ENCODE data around the gene ABO. TPM values are rescaled to one million over a fixed set of nuclear protein-coding genes. Genes with fewer than 3 reads are reported as not detected.
"Not testable (repeated sequence)": the region's sequence is repeated elsewhere in the genome, so short reads cannot be mapped to it uniquely, and the experiment has no call there.

ABO gene
- total and polyA plus RNA-seq, 7 experiments from 2014 or later, result 1.7 to 3.3 TPM; not detected in 5

GRCh38 chr9:133238851-133239532, 36.0 kb downstream of the ABO start:
- peaks cover 9 to 26% (median 12%) of the 10 kb centered on the region in 5 donors for H3K27me3 Mint-ChIP-seq
- peak overlapping the region; percentile 57 to 79 (median 69) for H3K4me3 Mint-ChIP-seq
- ATAC-seq (peak; percentile 93), DNase-seq (peak; percentile 34 to 72 (median 64))
- Histone ChIP-seq H3K36me3 (ENCODE audit: control insufficient read depth in 2 of 3, insufficient read depth in 3 of 3, low read length in 3 of 3) (no peaks in the 10 kb centered on the region), H3K4me1 (ENCODE audit: control insufficient read depth in 2 of 2, insufficient read depth in 2 of 2, low read length in 2 of 2) (peaks cover 0 to 3% of the 10 kb centered on the region in 2 donors), H3K27me3 (ENCODE audit: control insufficient read depth in 2 of 2, insufficient read depth in 2 of 2, low read length in 2 of 2) (peaks cover 0 to 3% of the 10 kb centered on the region in 2 donors), H3K27ac (ENCODE audit: low read depth, low read length) (no peak overlapping the region), H3K9me3 (ENCODE audit: control insufficient read depth in 2 of 3, low read length in 3 of 3) (no peaks in the 10 kb centered on the region), H3K4me3 (ENCODE audit: low read length) (peak overlapping the region; percentile 41)
- no peaks in the 10 kb centered on the region for H3K9me3 Mint-ChIP-seq
- peak overlapping the region in 1 of 9 donors; percentile 21 for H3K27ac Mint-ChIP-seq
- no peaks in the 10 kb centered on the region for H3K36me3 Mint-ChIP-seq
- intact Hi-C loops (cut with micrococcal nuclease), result loop anchor here (1.0 to 5.0 kb wide), 4 partner anchors 36 to 248 kb away; partner anchors contain the start of gene ABO (in 1 of the 2)
- POLR2A ChIA-PET, result no interaction called here
- peaks cover 0 to 17% (median 8%) of the 10 kb centered on the region in 7 donors for H3K4me1 Mint-ChIP-seq
- CTCF ChIA-PET, result interaction anchor here (0.6 to 0.8 kb wide), 5 partner anchors 32 to 545 kb away, joined by 3 to 4 read pairs (median 4); no protein-coding TSS in a partner anchor

GRCh38 chr9:133238272-133238850, 36.6 kb downstream of the ABO start:
- no peaks in the 10 kb centered on the region for H3K36me3 ChIP-seq (ENCODE audit: control insufficient read depth in 2 of 3, insufficient read depth in 3 of 3, low read length in 3 of 3)
- peaks cover 0 to 3% of the 10 kb centered on the region in 2 donors for H3K4me1 ChIP-seq (ENCODE audit: control insufficient read depth in 2 of 2, insufficient read depth in 2 of 2, low read length in 2 of 2)
- Mint-ChIP-seq H3K4me3 (peak overlapping the region; percentile 33 to 79 (median 69)), H3K27me3 (peaks cover 9 to 22% (median 12%) of the 10 kb centered on the region in 5 donors), H3K36me3 (no peaks in the 10 kb centered on the region), H3K9me3 (no peaks in the 10 kb centered on the region), H3K4me1 (peaks cover 0 to 17% (median 8%) of the 10 kb centered on the region in 7 donors), H3K27ac (no peak overlapping the region)
- no peaks in the 10 kb centered on the region for H3K9me3 ChIP-seq (ENCODE audit: control insufficient read depth in 2 of 3, low read length in 3 of 3)
- no peak overlapping the region for H3K27ac ChIP-seq (ENCODE audit: low read depth, low read length)
- H3K4me3 ChIP-seq (ENCODE audit: low read length), result peak overlapping the region; percentile 41
- intact Hi-C loops (cut with micrococcal nuclease), result loop anchor here in 1 of 2 donors (2.0 to 5.0 kb wide), 2 partner anchors 36 to 249 kb away; partner anchors contain the start of gene ABO
- DNase-seq, result peak in 6 of 9 donors; percentile 4 to 39 (median 14)
- CTCF ChIA-PET, result interaction anchor here (0.6 to 0.8 kb wide), 5 partner anchors 32 to 546 kb away, joined by 3 to 4 read pairs (median 4); no protein-coding TSS in a partner anchor
- ATAC-seq, result peak; percentile 77
- POLR2A ChIA-PET, result no interaction called here
- H3K27me3 ChIP-seq (ENCODE audit: control insufficient read depth in 2 of 2, insufficient read depth in 2 of 2, low read length in 2 of 2), result peaks cover 0 to 3% of the 10 kb centered on the region in 2 donors

- H3K36me3 Mint-ChIP-seq, result no peaks in the 10 kb centered on the region
- DNase-seq (no peak), ATAC-seq (no peak)
- ChIA-PET CTCF (no interaction called here), POLR2A (no interaction called here)
- H3K27ac Mint-ChIP-seq, result peak overlapping the region in 2 of 9 donors; percentile 20 to 38
- Histone ChIP-seq H3K27ac (ENCODE audit: low read depth, low read length) (no peak overlapping the region), H3K4me3 (ENCODE audit: low read length) (no peak overlapping the region), H3K9me3 (ENCODE audit: control insufficient read depth in 2 of 3, low read length in 3 of 3) (no peaks in the 10 kb centered on the region), H3K27me3 (ENCODE audit: control insufficient read depth in 2 of 2, insufficient read depth in 2 of 2, low read length in 2 of 2) (peaks cover 0 to 3% of the 10 kb centered on the region in 2 donors), H3K36me3 (ENCODE audit: control insufficient read depth in 2 of 3, insufficient read depth in 3 of 3, low read length in 3 of 3) (no peaks in the 10 kb centered on the region), H3K4me1 (ENCODE audit: control insufficient read depth in 2 of 2, insufficient read depth in 2 of 2, low read length in 2 of 2) (peaks cover 0 to 3% of the 10 kb centered on the region in 2 donors)
- H3K4me1 Mint-ChIP-seq, result peaks cover 0 to 17% (median 8%) of the 10 kb centered on the region in 7 donors
- H3K4me3 Mint-ChIP-seq, result peak overlapping the region in 2 of 10 donors; percentile 27 to 34
- H3K27me3 Mint-ChIP-seq, result peaks cover 4 to 18% (median 8%) of the 10 kb centered on the region in 5 donors
- H3K9me3 Mint-ChIP-seq, result no peaks in the 10 kb centered on the region
- intact Hi-C loops (cut with micrococcal nuclease), result loop anchor here in 1 of 2 donors (5.0 kb wide), 1 partner anchor 250 kb away; no protein-coding TSS in a partner anchor
Measured at GRCh38 chr9:133237035-133237731, 37.8 kb downstream of the ABO start.

- H3K27ac ChIP-seq (ENCODE audit: low read depth, low read length); H3K9me3 Mint-ChIP-seq; ATAC-seq; H3K4me3 ChIP-seq (ENCODE audit: low read length); H3K36me3 Mint-ChIP-seq; POLR2A ChIA-PET; H3K27ac Mint-ChIP-seq; CTCF ChIA-PET; H3K27me3 ChIP-seq (ENCODE audit: control insufficient read depth in 2 of 2, insufficient read depth in 2 of 2, low read length in 2 of 2); H3K36me3 ChIP-seq (ENCODE audit: control insufficient read depth in 2 of 3, insufficient read depth in 3 of 3, low read length in 3 of 3); H3K4me1 ChIP-seq (ENCODE audit: control insufficient read depth in 2 of 2, insufficient read depth in 2 of 2, low read length in 2 of 2); H3K9me3 ChIP-seq (ENCODE audit: control insufficient read depth in 2 of 3, low read length in 3 of 3); H3K4me3 Mint-ChIP-seq; DNase-seq: not testable (repeated sequence)
- Mint-ChIP-seq H3K4me1 (peaks cover 0 to 17% (median 8%) of the 10 kb centered on the region in 7 donors), H3K27me3 (peaks cover under 1 to 18% (median 2%) of the 10 kb centered on the region in 5 donors)
- intact Hi-C loops (cut with micrococcal nuclease), result loop anchor here in 1 of 2 donors (5.0 kb wide), 1 partner anchor 251 kb away; no protein-coding TSS in a partner anchor
Measured at GRCh38 chr9:133236291-133237034, 38.5 kb downstream of the ABO start.

- Mint-ChIP-seq H3K4me3 (no peak overlapping the region), H3K36me3 (no peaks in the 10 kb centered on the region), H3K27ac (no peak overlapping the region), H3K9me3 (no peaks in the 10 kb centered on the region), H3K4me1 (peaks cover 0 to 17% (median 8%) of the 10 kb centered on the region in 7 donors), H3K27me3 (peaks cover 0 to 13% (median 4%) of the 10 kb centered on the region in 5 donors)
- intact Hi-C loops (cut with micrococcal nuclease), result loop anchor here in 1 of 2 donors (5.0 kb wide), 1 partner anchor 252 kb away; no protein-coding TSS in a partner anchor
- Histone ChIP-seq H3K27ac (ENCODE audit: low read depth, low read length) (no peak overlapping the region), H3K36me3 (ENCODE audit: control insufficient read depth in 2 of 3, insufficient read depth in 3 of 3, low read length in 3 of 3) (no peaks in the 10 kb centered on the region), H3K27me3 (ENCODE audit: control insufficient read depth in 2 of 2, insufficient read depth in 2 of 2, low read length in 2 of 2) (no peaks in the 10 kb centered on the region), H3K4me3 (ENCODE audit: low read length) (no peak overlapping the region), H3K9me3 (ENCODE audit: control insufficient read depth in 2 of 3, low read length in 3 of 3) (no peaks in the 10 kb centered on the region), H3K4me1 (ENCODE audit: control insufficient read depth in 2 of 2, insufficient read depth in 2 of 2, low read length in 2 of 2) (peaks cover 0 to 3% of the 10 kb centered on the region in 2 donors)
- ChIA-PET CTCF (no interaction called here), POLR2A (interaction anchor here (0.7 kb wide), 1 partner anchor 127 kb away, joined by 3 read pairs; no protein-coding TSS in a partner anchor)
- no peak for DNase-seq
- no peak for ATAC-seq
Measured at GRCh38 chr9:133235549-133236222, 39.3 kb downstream of the ABO start.

Data from naive thymus-derived CD4-positive, alpha-beta T cell (primary cell).